B cell (primary cell): ENCODE results near the gene RUSF1. TPM values are rescaled to one million over a fixed set of nuclear protein-coding genes. Genes with fewer than 3 reads are reported as not detected.
A peak's percentile ranks its signal among the peaks of the same experiment; 100 is the strongest.

ENCODE experiments used
- ATAC-seq: fragments of 200-7000 bp; cut with Tn5 transposase; one replicate; pipeline ENCODE4 v1.10.0; 2021; ENCODE audit warnings: low read depth, mild to moderate bottlenecking, moderate number of reproducible peaks, moderate library complexity
- CTCF ChIA-PET: fragments of 350-600 bp; sonication (Branson Sonifier 250); formaldehyde crosslinking; loops from one replicate; lab custom pipeline; 2021; ENCODE audit warnings: antibody characterized with exemption, inconsistent platforms; lab: Charles Lee
- POLR2A ChIA-PET: fragments of 350-600 bp; sonication (Branson Sonifier 250); formaldehyde crosslinking; loops from one replicate; lab custom pipeline; 2021; ENCODE audit warnings: antibody characterized with exemption; lab: Charles Lee
- DNase-seq: peaks from one replicate; pipeline ENCODE4 v3.0.0; 2013
- H2AFZ ChIP-seq: 2 replicates; pipeline ENCODE4 v1.6.1; 2012; ENCODE audit warnings: mild to moderate bottlenecking, low read depth, low read length; ENCODE audit not compliant: insufficient read depth, poor library complexity, severe bottlenecking
- H3K27ac ChIP-seq, 2 donors: 1 replicate in 1 of 2; 2 replicates in 1 of 2; pipeline ENCODE4 v1.5.1; 2012 to 2013; ENCODE audit warnings: low read length in 2 of 2, mild to moderate bottlenecking in 2 of 2, moderate library complexity in 1 of 2
- H3K27me3 ChIP-seq, 4 experiments: fragments of 200-600 bp in 1 of 4; sonication (generic) in 1 of 4; replicated peaks in 1 of 4; 1 replicate in 2 of 4; 2 replicates in 2 of 4; pipeline versions ENCODE4 v1.6.1 to v1.7.0; 2013 to 2016; ENCODE audit warnings: low read length in 3 of 4, mild to moderate bottlenecking in 2 of 4, mixed read lengths in 1 of 4, moderate library complexity in 1 of 4; ENCODE audit not compliant: insufficient read depth in 4 of 4, control insufficient read depth in 3 of 4; ENCODE audit errors: control extremely low read depth in 1 of 4
- H3K36me3 ChIP-seq, 2 experiments: replicated peaks in 1 of 2; 1 replicate in 1 of 2; 2 replicates in 1 of 2; pipeline versions ENCODE4 v1.6.1 to v1.7.1; 2013; ENCODE audit warnings: low read length in 1 of 2; ENCODE audit not compliant: insufficient read depth in 2 of 2, control insufficient read depth in 1 of 2; ENCODE audit errors: control extremely low read depth in 1 of 2, extremely low read depth in 1 of 2
- H3K4me1 ChIP-seq, 2 donors: fragments of 200-600 bp in 1 of 2; sonication (generic) in 1 of 2; 1 replicate in 1 of 2; 2 replicates in 1 of 2; pipeline versions ENCODE4 v1.5.1 to v1.6.1; 2013 to 2017; ENCODE audit warnings: low read length in 2 of 2; ENCODE audit not compliant: control insufficient read depth in 2 of 2, insufficient read depth in 2 of 2
- H3K4me2 ChIP-seq: replicated peaks from 2 replicates; pipeline ENCODE3; 2012; ENCODE audit warnings: mild to moderate bottlenecking, low read depth, low read length; ENCODE audit not compliant: poor library complexity, severe bottlenecking
- H3K4me3 ChIP-seq, 5 experiments: fragments of 200-600 bp in 1 of 5; sonication (generic) in 1 of 5; 1 replicate in 3 of 5; 2 replicates in 2 of 5; pipeline versions ENCODE4 v1.5.1 to v1.7.0; 2011 to 2016; ENCODE audit warnings: low read length in 4 of 5, mild to moderate bottlenecking in 4 of 5, low read depth in 2 of 5, control low read depth in 1 of 5, moderate library complexity in 1 of 5; ENCODE audit not compliant: insufficient read depth in 1 of 5; ENCODE audit errors: control extremely low read depth in 1 of 5, extremely low read depth in 1 of 5
- H3K79me2 ChIP-seq: fragments of 200-600 bp; sonication (generic); one replicate; pipeline ENCODE4 v1.6.0; 2016; ENCODE audit warnings: low read length; ENCODE audit not compliant: control insufficient read depth, insufficient read depth
- H3K9ac ChIP-seq: fragments of 200-600 bp; sonication (generic); 2 replicates; pipeline ENCODE4 v1.6.1; 2017; ENCODE audit warnings: mild to moderate bottlenecking, low read length, moderate library complexity
- H3K9me3 ChIP-seq, 3 donors: one replicate each; pipeline versions ENCODE4 v1.6.1 to v1.7.1; 2013; ENCODE audit warnings: low read length in 2 of 3; ENCODE audit not compliant: control insufficient read depth in 2 of 3, insufficient read depth in 1 of 3; ENCODE audit errors: control extremely low read depth in 1 of 3
- H4K20me1 ChIP-seq: 2 replicates; pipeline ENCODE4 v1.6.0; 2012; ENCODE audit warnings: mild to moderate bottlenecking, low read length; ENCODE audit not compliant: insufficient read depth, control insufficient read depth, poor library complexity, severe bottlenecking
- H3K27ac Mint-ChIP-seq: one replicate; pipeline ENCODE4 v1.8.0; 2021; ENCODE audit warnings: mixed read lengths
- H3K27me3 Mint-ChIP-seq: one replicate; pipeline ENCODE4 v1.8.0; 2021; ENCODE audit warnings: mixed read lengths
- H3K4me1 Mint-ChIP-seq: one replicate; pipeline ENCODE4 v1.8.0; 2021; ENCODE audit warnings: mixed read lengths
- H3K4me3 Mint-ChIP-seq: one replicate; pipeline ENCODE4 v1.8.0; 2021; ENCODE audit warnings: mixed read lengths
- H3K9me3 Mint-ChIP-seq: one replicate; pipeline ENCODE4 v1.8.0; 2022; ENCODE audit warnings: mixed read lengths; ENCODE audit not compliant: insufficient read depth
- EZH2 ChIP-seq: IDR thresholded peaks from 2 replicates; pipeline ENCODE4 v1.6.1; 2012; ENCODE audit warnings: borderline replicate concordance, low read depth, mild to moderate bottlenecking, moderate library complexity, low read length; ENCODE audit not compliant: insufficient read depth, poor library complexity, severe bottlenecking
- WGBS: methylation state at CpG from one replicate; pipeline ENCODE4 v1.1.5; 2013; ENCODE audit warnings: missing lambda C conversion rate; ENCODE audit not compliant: insufficient coverage; 5-methylcytosine and 5-hydroxymethylcytosine counted together
- intact Hi-C: fragments of 100-400 bp; cut with micrococcal nuclease; formaldehyde crosslinking; loops from one replicate; pipeline ENCODE4 v1.10.0; 2022
- polyA plus RNA-seq: library from polyadenylated mRNA; depleted of rRNA; stranded (reverse); fragments of >200 nt; gene quantifications from 2 replicates; pipeline ENCODE4 v1.2.3, GENCODE V29; 2012
- total RNA-seq, 2 donors: library from RNA; stranded (reverse); fragments of 120-200 nt in 1 of 2; gene quantifications; 1 replicate in 1 of 2; 2 replicates in 1 of 2; pipeline versions ENCODE4 v1.2.3 to v1.2.4, GENCODE V29; 2013 to 2022
- TF ChIP-seq, protein P1 (sequence below): fragments of 200-600 bp; IDR thresholded peaks from one replicate; pipeline ENCODE4 v1.8.0; 2022; ENCODE audit warnings: antibody characterized with exemption, mild to moderate bottlenecking

Gene RUSF1
- total and polyA plus RNA-seq, 2 donors (not counting 1 experiment from before 2014, with no cell fraction given): 103 to 132 TPM

DNA sequence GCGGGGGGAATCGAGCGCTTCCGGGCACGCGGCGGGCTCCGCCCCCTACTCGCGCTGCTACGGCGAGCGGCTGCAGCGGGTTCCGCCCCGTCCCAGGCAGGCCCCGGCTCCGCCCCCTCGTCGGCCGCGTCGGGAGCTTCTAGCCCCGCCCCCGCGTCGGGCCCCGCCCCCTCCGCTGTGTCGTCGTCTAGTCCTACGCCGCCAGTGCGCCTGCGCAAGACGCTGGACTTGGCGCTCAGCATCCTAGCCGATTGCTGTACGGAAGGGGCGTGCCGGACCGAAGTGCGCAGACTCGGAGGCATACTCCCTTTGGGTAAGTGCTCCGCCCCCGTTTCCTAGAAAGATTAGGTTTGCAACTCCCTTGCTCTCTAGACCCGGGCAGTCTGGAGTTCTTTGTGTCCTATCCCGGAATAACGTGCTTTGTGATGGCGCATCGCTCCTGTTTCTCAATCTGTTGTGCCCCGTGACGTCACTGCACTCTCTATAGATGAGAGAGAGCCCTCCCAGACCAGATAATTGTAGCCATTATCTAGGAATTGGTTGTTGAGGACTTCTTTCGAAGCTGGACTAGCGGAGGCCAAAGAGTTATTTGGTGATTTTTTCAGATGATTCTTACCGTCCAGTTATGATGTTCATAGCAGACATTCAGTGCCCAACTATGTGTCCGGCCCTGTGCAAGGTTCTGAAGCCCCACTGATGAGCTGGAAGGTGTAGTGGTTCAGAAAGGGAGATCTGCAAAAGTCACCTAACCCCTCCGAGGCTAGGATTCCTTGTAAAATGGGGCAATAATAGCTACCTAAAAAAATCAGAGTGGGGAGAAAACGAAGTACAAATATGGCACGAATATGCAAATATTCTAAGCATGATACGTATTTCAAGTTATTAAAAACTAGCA lies 48.3 kb downstream of the RUSF1 start:
- CTCF ChIA-PET: interaction anchor here (0.6 to 7.2 kb wide), 23 partner anchors 8 to 476 kb away, joined by 3 to 43 read pairs (median 4); partner anchors contain the start of genes FUS, HSD3B7, RUSF1 and TGFB1I1
- DNase-seq (peak; percentile 99), ATAC-seq (peak; percentile 79)
- peaks cover 26% of the 10 kb centered on the region for H4K20me1 ChIP-seq
- H3K27me3 ChIP-seq: no peaks in the 10 kb centered on the region
- Mint-ChIP-seq H3K4me3 (peak overlapping the region; percentile 94), H3K27me3 (no peaks in the 10 kb centered on the region), H3K4me1 (peaks cover 49% of the 10 kb centered on the region), H3K27ac (peak overlapping the region; percentile 100), H3K9me3 (no peaks in the 10 kb centered on the region)
- peak overlapping the region; percentile 81 for H2AFZ ChIP-seq
- H3K79me2 ChIP-seq: peaks cover 20% of the 10 kb centered on the region
- H3K4me1 ChIP-seq: peaks cover 29 to 42% of the 10 kb centered on the region in 2 donors
- intact Hi-C loops: loop anchor here (1.0 to 5.0 kb wide), 13 partner anchors 16 to 903 kb away; partner anchors contain the start of genes PYCARD, RUSF1, SETD1A and STX4
- H3K4me3 ChIP-seq: peak overlapping the region; percentile 67 to 94 (median 87)
- WGBS: 4% methylated on average over 58 of the region's 61 CpGs
- peaks cover 0 to 15% of the 10 kb centered on the region in 2 experiments for H3K36me3 ChIP-seq
- peak overlapping the region; percentile 95 for H3K9ac ChIP-seq
- POLR2A ChIA-PET: interaction anchor here (0.5 to 2.7 kb wide), 11 partner anchors 11 to 801 kb away, joined by 3 to 12 read pairs (median 5); partner anchors contain the start of genes FUS, RUSF1, TGFB1I1 and ZNF267
- no peak for TF ChIP-seq EZH2
- TF ChIP-seq, protein P1, sequence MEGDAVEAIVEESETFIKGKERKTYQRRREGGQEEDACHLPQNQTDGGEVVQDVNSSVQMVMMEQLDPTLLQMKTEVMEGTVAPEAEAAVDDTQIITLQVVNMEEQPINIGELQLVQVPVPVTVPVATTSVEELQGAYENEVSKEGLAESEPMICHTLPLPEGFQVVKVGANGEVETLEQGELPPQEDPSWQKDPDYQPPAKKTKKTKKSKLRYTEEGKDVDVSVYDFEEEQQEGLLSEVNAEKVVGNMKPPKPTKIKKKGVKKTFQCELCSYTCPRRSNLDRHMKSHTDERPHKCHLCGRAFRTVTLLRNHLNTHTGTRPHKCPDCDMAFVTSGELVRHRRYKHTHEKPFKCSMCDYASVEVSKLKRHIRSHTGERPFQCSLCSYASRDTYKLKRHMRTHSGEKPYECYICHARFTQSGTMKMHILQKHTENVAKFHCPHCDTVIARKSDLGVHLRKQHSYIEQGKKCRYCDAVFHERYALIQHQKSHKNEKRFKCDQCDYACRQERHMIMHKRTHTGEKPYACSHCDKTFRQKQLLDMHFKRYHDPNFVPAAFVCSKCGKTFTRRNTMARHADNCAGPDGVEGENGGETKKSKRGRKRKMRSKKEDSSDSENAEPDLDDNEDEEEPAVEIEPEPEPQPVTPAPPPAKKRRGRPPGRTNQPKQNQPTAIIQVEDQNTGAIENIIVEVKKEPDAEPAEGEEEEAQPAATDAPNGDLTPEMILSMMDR: no peak
- no peaks in the 10 kb centered on the region for H3K9me3 ChIP-seq
- H3K27ac ChIP-seq: peak overlapping the region; percentile 94 to 99
- peak overlapping the region; percentile 95 for H3K4me2 ChIP-seq
